HuH-7 (cell line): ENCODE measurements around the gene KLC4.
"Not testable (repeated sequence)": the region's sequence is repeated elsewhere in the genome, so short reads cannot be mapped to it uniquely, and the experiment has no call there.

Source experiments
- DNase-seq: peaks from one replicate; pipeline ENCODE4 v3.0.0; 2011; ENCODE audit warnings: low spot score

KLC4 gene

GRCh38 chr6:43093436-43094289 is 34.2 kb downstream of the KLC4 start:
- DNase-seq, result no peak

- DNase-seq, result no peak
Observed at GRCh38 chr6:43095939-43096338, 36.5 kb downstream of the KLC4 start.

- DNase-seq, result no peak
Observed at GRCh38 chr6:43096451-43097097, 37.1 kb downstream of the KLC4 start.

GRCh38 chr6:43097098-43097489 is 37.7 kb downstream of the KLC4 start:
- no peak for DNase-seq

GRCh38 chr6:43097502-43097901 is 38.1 kb downstream of the KLC4 start:
- DNase-seq, result no peak

GRCh38 chr6:43101497-43101896 is 42.1 kb downstream of the KLC4 start:
- DNase-seq, result no peak

- no peak for DNase-seq
Observed at GRCh38 chr6:43103253-43103876, 43.9 kb downstream of the KLC4 start.

GRCh38 chr6:43105538-43106222 is 46.2 kb downstream of the KLC4 start:
- DNase-seq, result no peak

GRCh38 chr6:43107344-43108062 is 48.1 kb downstream of the KLC4 start:
- no peak for DNase-seq

GRCh38 chr6:43113431-43114260 is 54.2 kb downstream of the KLC4 start:
- no peak for DNase-seq

- DNase-seq, result no peak
Observed at GRCh38 chr6:43115365-43115764, 55.9 kb downstream of the KLC4 start.

GRCh38 chr6:43117466-43117865 is 58.0 kb downstream of the KLC4 start:
- not testable (repeated sequence) for DNase-seq

GRCh38 chr6:43119482-43119881 is 60.1 kb downstream of the KLC4 start:
- DNase-seq, result no peak

- no peak for DNase-seq
Observed at GRCh38 chr6:43120101-43120763, 60.8 kb downstream of the KLC4 start.

GRCh38 chr6:43120944-43121913 is 61.8 kb downstream of the KLC4 start:
- DNase-seq, result no peak

- DNase-seq, result no peak
Observed at GRCh38 chr6:43122146-43122545, 62.7 kb downstream of the KLC4 start.

- DNase-seq, result no peak
Observed at GRCh38 chr6:43123461-43124314, 64.3 kb downstream of the KLC4 start.

GRCh38 chr6:43124481-43124880 is 65.0 kb downstream of the KLC4 start:
- no peak for DNase-seq
